ENCODE data around the gene BICRAL.
"Not testable (repeated sequence)": the region's sequence is repeated elsewhere in the genome, so short reads cannot be mapped to it uniquely, and the experiment has no call there.

Gene BICRAL

GRCh38 chr6:42845327-42845694 is 63.5 kb downstream of the BICRAL start:
- no peak for DNase-seq (ENCODE audit: low spot score)

- DNase-seq (ENCODE audit: low spot score): no peak
Measured at GRCh38 chr6:42846505-42846904, 64.7 kb downstream of the BICRAL start.

GRCh38 chr6:42848700-42849099 is 66.8 kb downstream of the BICRAL start:
- no peak for DNase-seq (ENCODE audit: low spot score)

GRCh38 chr6:42851599-42851998 is 69.7 kb downstream of the BICRAL start:
- DNase-seq (ENCODE audit: low spot score): no peak

- DNase-seq (ENCODE audit: low spot score): no peak
Measured at GRCh38 chr6:42860036-42860435, 78.2 kb downstream of the BICRAL start.

- DNase-seq (ENCODE audit: low spot score): no peak
Measured at GRCh38 chr6:42860481-42860880, 78.6 kb downstream of the BICRAL start.

GRCh38 chr6:42864602-42865001 is 82.8 kb downstream of the BICRAL start:
- DNase-seq (ENCODE audit: low spot score): peak; percentile 22

GRCh38 chr6:42870145-42870936 is 88.5 kb downstream of the BICRAL start:
- DNase-seq (ENCODE audit: low spot score): no peak

- no peak for DNase-seq (ENCODE audit: low spot score)
Measured at GRCh38 chr6:42871711-42872110, 89.9 kb downstream of the BICRAL start.

GRCh38 chr6:42873313-42873712 is 91.5 kb downstream of the BICRAL start:
- DNase-seq (ENCODE audit: low spot score): no peak

- DNase-seq (ENCODE audit: low spot score): no peak
Measured at GRCh38 chr6:42877695-42878094, 95.8 kb downstream of the BICRAL start.

GRCh38 chr6:42879372-42880239 is 97.8 kb downstream of the BICRAL start, which contains the start of gene RPL7L1:
Gene RPL7L1, plus strand, starts transcription at chr6:42879616. Its CDS starts 295 bp downstream, at chr6:42879911.
- peak; percentile 68 for DNase-seq (ENCODE audit: low spot score)

GRCh38 chr6:42880240-42880817 is 98.5 kb downstream of the BICRAL start:
- DNase-seq (ENCODE audit: low spot score): not testable (repeated sequence)

GRCh38 chr6:42880871-42881270 is 99.0 kb downstream of the BICRAL start:
- DNase-seq (ENCODE audit: low spot score): not testable (repeated sequence)

GRCh38 chr6:42885702-42886101 is 103.8 kb downstream of the BICRAL start:
- no peak for DNase-seq (ENCODE audit: low spot score)

GRCh38 chr6:42888201-42888600 is 106.3 kb downstream of the BICRAL start:
- DNase-seq (ENCODE audit: low spot score): not testable (repeated sequence)

GRCh38 chr6:42889815-42890214 is 108.0 kb downstream of the BICRAL start:
- DNase-seq (ENCODE audit: low spot score): no peak

- DNase-seq (ENCODE audit: low spot score): peak; percentile 94
Measured at GRCh38 chr6:42890311-42891198, 108.7 kb downstream of the BICRAL start.

- DNase-seq (ENCODE audit: low spot score): no peak
Measured at GRCh38 chr6:42891199-42891722, 109.4 kb downstream of the BICRAL start.

- not testable (repeated sequence) for DNase-seq (ENCODE audit: low spot score)
Measured at GRCh38 chr6:42894041-42894828, 112.4 kb downstream of the BICRAL start.
